Brain microvascular endothelial cell (primary cell): ENCODE measurements around the gene SYN1.

Experiments
- DNase-seq: peaks from one replicate; pipeline ENCODE4 v3.0.0-alpha.2; 2020
- H3K27ac ChIP-seq: fragments of 250-450 bp; sonication (Bioruptor Pico); 2 replicates; pipeline ENCODE4 v1.5.1; 2020; ENCODE audit warnings: mild to moderate bottlenecking, moderate library complexity
- H3K27me3 ChIP-seq: fragments of 250-450 bp; sonication (Bioruptor Pico); replicated peaks from 2 replicates; pipeline ENCODE4 v1.5.1; 2020; ENCODE audit warnings: mild to moderate bottlenecking
- H3K36me3 ChIP-seq: fragments of 250-450 bp; sonication (Bioruptor Pico); replicated peaks from 2 replicates; pipeline ENCODE4 v1.5.1; 2020; ENCODE audit warnings: mild to moderate bottlenecking
- H3K4me3 ChIP-seq: 2 replicates; pipeline ENCODE4 v1.5.1; 2011; ENCODE audit warnings: low read depth, mild to moderate bottlenecking, control low read depth, low read length, moderate library complexity
- in situ Hi-C: cut with HindIII; loops from 2 replicates; pipeline ENCODE4 v1.10.0; 2017; ENCODE audit warnings: low sequenced_read_pairs, low pct_ligation_motif_present
- TF ChIP-seq, protein P1 (sequence below): IDR thresholded peaks from 2 replicates; pipeline ENCODE4 v1.5.1; 2011; ENCODE audit warnings: low read depth, mild to moderate bottlenecking, moderate library complexity, low read length, control low read depth, inconsistent platforms; ENCODE audit errors: missing control alignments

Gene SYN1

DNA sequence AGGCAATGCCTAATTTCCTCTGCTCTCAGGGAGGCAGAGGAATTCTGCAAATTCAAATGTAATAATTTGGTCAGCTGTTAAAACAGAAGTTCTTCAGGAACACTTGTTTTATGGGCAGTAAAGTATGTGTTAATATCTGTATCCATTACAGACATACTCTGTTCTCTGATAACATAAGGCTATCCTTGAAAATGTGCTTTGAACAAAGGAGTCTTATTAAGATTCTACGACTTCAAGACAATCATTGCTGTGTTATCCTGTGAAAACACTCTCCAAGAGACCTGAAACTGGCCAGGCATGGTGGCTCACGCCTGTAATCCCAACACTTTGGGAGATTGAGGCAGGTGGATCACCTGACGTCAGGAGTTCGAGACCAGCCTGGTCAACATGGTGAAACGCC lies 12.0 kb upstream of the SYN1 start:
- H3K27me3 ChIP-seq, result no peaks in the 10 kb centered on the region
- in situ Hi-C loops, result no loop called here
- no peak for DNase-seq
- TF ChIP-seq, protein P1, sequence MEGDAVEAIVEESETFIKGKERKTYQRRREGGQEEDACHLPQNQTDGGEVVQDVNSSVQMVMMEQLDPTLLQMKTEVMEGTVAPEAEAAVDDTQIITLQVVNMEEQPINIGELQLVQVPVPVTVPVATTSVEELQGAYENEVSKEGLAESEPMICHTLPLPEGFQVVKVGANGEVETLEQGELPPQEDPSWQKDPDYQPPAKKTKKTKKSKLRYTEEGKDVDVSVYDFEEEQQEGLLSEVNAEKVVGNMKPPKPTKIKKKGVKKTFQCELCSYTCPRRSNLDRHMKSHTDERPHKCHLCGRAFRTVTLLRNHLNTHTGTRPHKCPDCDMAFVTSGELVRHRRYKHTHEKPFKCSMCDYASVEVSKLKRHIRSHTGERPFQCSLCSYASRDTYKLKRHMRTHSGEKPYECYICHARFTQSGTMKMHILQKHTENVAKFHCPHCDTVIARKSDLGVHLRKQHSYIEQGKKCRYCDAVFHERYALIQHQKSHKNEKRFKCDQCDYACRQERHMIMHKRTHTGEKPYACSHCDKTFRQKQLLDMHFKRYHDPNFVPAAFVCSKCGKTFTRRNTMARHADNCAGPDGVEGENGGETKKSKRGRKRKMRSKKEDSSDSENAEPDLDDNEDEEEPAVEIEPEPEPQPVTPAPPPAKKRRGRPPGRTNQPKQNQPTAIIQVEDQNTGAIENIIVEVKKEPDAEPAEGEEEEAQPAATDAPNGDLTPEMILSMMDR, result no peak
- H3K27ac ChIP-seq, result no peak overlapping the region
- H3K36me3 ChIP-seq, result peaks cover 8% of the 10 kb centered on the region
- no peak overlapping the region for H3K4me3 ChIP-seq

- Histone ChIP-seq H3K4me3 (no peak within 1 kb of the TSS), H3K27ac (no peak within 1 kb of the TSS), H3K36me3 (peaks cover 4% of the 10 kb centered on the region), H3K27me3 (no peaks in the 10 kb centered on the region)
- TF ChIP-seq, protein P1, result no peak
- in situ Hi-C loops, result no loop called here
- no peak for DNase-seq
Observed at GRCh38 chrX:47629419-47630200, 10.0 kb upstream of the SYN1 start, which contains the start of gene CFP. Gene CFP, minus strand, starts transcription at chrX:47629930. Its CDS starts 86 bp downstream, at chrX:47629844.

DNA sequence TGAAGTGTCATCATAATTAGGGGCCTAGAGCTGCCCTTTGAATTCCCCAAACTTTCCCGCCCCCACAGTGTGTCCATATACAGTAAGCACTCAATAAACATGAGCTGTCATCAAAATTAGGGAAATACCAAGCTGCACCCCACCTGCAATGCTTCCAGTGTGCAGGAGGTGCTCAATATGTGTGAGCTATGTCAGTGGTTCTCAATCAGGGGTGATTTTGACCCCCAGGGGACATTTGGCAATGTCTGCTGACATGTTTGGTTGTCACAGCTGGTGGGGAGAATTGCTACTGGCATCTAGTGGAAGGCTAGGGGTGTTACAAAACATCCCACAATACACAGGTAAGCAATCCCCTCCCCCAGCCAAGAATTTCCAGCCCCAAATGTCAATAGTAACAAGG lies 9.3 kb upstream of the SYN1 start:
- no peak for DNase-seq
- in situ Hi-C loops, result no loop called here
- H3K4me3 ChIP-seq, result no peak overlapping the region
- H3K27me3 ChIP-seq, result no peaks in the 10 kb centered on the region
- no peak overlapping the region for H3K27ac ChIP-seq
- TF ChIP-seq, protein P1, result peak; percentile 26
- H3K36me3 ChIP-seq, result no peaks in the 10 kb centered on the region

- Histone ChIP-seq H3K27ac (no peak overlapping the region), H3K4me3 (no peak overlapping the region), H3K36me3 (no peaks in the 10 kb centered on the region), H3K27me3 (no peaks in the 10 kb centered on the region)
- DNase-seq, result no peak
- in situ Hi-C loops, result no loop called here
- TF ChIP-seq, protein P1, result no peak
Observed at GRCh38 chrX:47625365-47625764, 5.7 kb upstream of the SYN1 start.

GRCh38 chrX:47623540-47624027 lies 3.9 kb upstream of the SYN1 start:
- H3K27ac ChIP-seq, result no peak overlapping the region
- H3K4me3 ChIP-seq, result peak overlapping the region; percentile 44
- H3K36me3 ChIP-seq, result no peaks in the 10 kb centered on the region
- DNase-seq, result peak; percentile 80
- H3K27me3 ChIP-seq, result no peaks in the 10 kb centered on the region
- TF ChIP-seq, protein P1, result no peak
- in situ Hi-C loops, result no loop called here

DNA sequence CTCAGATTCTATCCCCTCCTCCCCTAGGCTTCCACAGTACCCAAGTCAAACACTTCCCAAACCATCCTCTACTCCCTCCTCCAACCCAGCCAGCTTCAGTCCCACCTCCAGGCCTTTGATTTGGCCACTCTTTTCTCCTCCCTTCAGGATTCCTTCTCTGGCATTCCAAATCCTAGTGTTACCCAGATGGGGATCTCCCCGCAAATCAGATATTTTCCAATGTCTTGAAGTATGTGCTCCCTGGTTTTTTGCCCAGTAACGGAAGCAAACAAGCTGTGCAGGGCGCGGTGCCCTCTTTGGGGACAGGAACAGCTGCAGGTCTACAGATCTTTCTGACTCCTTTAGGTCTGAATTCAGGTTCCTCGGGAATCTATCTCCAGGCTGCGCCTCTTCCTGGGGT lies 2.2 kb upstream of the SYN1 start:
- TF ChIP-seq, protein P1, result no peak
- in situ Hi-C loops, result no loop called here
- DNase-seq, result no peak

More for the DNA sequence above, 2.2 kb upstream of the SYN1 start:
- H3K27me3 ChIP-seq, result no peaks in the 10 kb centered on the region
- no peak overlapping the region for H3K4me3 ChIP-seq
- no peaks in the 10 kb centered on the region for H3K36me3 ChIP-seq
- H3K27ac ChIP-seq, result no peak overlapping the region
